GM12865 (cell line): ENCODE measurements around the gene TTC21A.
"Not testable (repeated sequence)": the region's sequence is repeated elsewhere in the genome, so short reads cannot be mapped to it uniquely, and the experiment has no call there.

Experiments
- DNase-seq: peaks from one replicate; pipeline ENCODE4 v3.0.0; 2010; ENCODE audit warnings: low read depth
- H3K4me3 ChIP-seq: 2 replicates; pipeline ENCODE4 v1.5.1; 2011; ENCODE audit warnings: mild to moderate bottlenecking, low read depth, low read length, control low read depth
- TF ChIP-seq, protein P1 (sequence below): IDR thresholded peaks from 2 replicates; pipeline ENCODE4 v1.5.1; 2011; ENCODE audit warnings: low read length, control low read depth, low read depth, inconsistent platforms; ENCODE audit not compliant: insufficient read depth; ENCODE audit errors: missing control alignments

Gene TTC21A, protein sequence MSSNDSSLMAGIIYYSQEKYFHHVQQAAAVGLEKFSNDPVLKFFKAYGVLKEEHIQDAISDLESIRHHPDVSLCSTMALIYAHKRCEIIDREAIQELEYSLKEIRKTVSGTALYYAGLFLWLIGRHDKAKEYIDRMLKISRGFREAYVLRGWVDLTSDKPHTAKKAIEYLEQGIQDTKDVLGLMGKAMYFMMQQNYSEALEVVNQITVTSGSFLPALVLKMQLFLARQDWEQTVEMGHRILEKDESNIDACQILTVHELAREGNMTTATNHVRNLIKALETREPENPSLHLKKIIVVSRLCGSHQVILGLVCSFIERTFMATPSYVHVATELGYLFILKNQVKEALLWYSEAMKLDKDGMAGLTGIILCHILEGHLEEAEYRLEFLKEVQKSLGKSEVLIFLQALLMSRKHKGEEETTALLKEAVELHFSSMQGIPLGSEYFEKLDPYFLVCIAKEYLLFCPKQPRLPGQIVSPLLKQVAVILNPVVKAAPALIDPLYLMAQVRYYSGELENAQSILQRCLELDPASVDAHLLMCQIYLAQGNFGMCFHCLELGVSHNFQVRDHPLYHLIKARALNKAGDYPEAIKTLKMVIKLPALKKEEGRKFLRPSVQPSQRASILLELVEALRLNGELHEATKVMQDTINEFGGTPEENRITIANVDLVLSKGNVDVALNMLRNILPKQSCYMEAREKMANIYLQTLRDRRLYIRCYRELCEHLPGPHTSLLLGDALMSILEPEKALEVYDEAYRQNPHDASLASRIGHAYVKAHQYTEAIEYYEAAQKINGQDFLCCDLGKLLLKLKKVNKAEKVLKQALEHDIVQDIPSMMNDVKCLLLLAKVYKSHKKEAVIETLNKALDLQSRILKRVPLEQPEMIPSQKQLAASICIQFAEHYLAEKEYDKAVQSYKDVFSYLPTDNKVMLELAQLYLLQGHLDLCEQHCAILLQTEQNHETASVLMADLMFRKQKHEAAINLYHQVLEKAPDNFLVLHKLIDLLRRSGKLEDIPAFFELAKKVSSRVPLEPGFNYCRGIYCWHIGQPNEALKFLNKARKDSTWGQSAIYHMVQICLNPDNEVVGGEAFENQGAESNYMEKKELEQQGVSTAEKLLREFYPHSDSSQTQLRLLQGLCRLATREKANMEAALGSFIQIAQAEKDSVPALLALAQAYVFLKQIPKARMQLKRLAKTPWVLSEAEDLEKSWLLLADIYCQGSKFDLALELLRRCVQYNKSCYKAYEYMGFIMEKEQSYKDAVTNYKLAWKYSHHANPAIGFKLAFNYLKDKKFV (N-terminal part only)

GRCh38 chr3:39107388-39108199 is at the start of gene TTC21A, which contains the start of gene GORASP1:
TSS of gene TTC21A (plus strand) at chr3:39107680. CDS start at chr3:39107838, 158 bp downstream.
TSS of gene GORASP1 (minus strand) at chr3:39107627. CDS start at chr3:39107541, 86 bp downstream.
- peak within 1 kb of the TSS; percentile 86 for H3K4me3 ChIP-seq
- peak; percentile 78 for DNase-seq
- TF ChIP-seq, protein P1, sequence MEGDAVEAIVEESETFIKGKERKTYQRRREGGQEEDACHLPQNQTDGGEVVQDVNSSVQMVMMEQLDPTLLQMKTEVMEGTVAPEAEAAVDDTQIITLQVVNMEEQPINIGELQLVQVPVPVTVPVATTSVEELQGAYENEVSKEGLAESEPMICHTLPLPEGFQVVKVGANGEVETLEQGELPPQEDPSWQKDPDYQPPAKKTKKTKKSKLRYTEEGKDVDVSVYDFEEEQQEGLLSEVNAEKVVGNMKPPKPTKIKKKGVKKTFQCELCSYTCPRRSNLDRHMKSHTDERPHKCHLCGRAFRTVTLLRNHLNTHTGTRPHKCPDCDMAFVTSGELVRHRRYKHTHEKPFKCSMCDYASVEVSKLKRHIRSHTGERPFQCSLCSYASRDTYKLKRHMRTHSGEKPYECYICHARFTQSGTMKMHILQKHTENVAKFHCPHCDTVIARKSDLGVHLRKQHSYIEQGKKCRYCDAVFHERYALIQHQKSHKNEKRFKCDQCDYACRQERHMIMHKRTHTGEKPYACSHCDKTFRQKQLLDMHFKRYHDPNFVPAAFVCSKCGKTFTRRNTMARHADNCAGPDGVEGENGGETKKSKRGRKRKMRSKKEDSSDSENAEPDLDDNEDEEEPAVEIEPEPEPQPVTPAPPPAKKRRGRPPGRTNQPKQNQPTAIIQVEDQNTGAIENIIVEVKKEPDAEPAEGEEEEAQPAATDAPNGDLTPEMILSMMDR, result no peak

GRCh38 chr3:39061228-39061627 is 46.3 kb upstream of the TTC21A start:
- not testable (repeated sequence) for H3K4me3 ChIP-seq, DNase-seq

DNA sequence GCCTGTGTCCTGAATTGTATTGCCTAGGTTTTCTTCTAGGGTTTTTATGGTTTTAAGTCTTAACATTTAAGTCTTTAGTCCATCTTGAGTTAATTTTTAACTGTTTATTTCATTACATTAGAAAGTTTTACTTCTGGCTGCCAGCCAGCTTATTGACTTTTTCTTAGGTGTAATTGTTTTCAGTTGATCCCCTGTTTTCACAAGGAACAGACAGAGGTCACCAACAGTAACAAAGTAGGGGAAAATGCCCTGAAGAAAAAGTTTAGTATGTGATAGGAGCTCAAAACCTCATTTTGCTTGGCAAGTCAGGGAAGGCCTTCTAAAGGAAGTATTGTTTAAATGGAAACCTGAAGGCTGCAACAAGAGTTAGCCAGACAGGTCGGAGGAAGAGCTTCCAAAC is 45.3 kb upstream of the TTC21A start:
- H3K4me3 ChIP-seq, result no peak overlapping the region
- DNase-seq, result no peak
- TF ChIP-seq, protein P1, result no peak

DNA sequence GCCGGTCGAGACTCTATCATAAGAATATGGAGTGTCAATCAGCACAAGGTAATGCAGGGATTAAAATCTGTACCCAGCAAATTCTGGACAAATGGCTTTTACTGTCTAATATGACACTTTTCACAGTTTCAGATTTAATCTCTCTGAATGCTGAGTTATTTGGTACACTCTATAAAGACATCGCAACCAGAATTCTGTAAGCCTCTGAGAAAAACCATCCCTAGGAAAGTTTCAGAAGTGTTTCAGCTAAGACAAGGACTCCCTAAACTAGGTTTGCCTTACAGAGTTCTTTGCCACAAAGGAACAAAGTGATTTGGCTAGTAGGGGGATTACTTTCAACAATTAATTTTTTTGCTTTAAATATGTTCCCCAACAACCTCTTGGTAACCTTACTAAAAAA is 44.3 kb upstream of the TTC21A start:
- H3K4me3 ChIP-seq, result no peak overlapping the region
- DNase-seq, result no peak
- TF ChIP-seq, protein P1, result no peak

DNA sequence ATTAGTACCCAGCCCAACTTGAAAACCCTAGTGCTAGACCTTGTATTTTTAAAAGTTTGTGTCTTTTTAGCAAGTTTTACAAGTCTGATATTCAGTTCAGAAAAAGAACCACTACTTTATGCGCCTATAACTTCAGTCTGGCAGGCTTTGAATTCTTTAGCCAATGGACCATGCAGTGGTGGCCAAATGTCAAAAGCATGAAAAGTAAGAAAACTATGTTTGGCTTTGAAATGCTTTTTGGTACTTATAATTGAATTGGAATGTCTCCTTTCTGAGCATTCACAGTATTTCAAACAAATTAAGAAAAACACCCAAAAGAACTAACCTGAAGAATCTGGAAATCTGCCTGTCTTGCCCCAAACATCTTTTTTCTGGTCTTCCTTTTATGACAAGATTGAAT is 42.8 kb upstream of the TTC21A start:
- no peak for DNase-seq
- TF ChIP-seq, protein P1, result no peak

DNA sequence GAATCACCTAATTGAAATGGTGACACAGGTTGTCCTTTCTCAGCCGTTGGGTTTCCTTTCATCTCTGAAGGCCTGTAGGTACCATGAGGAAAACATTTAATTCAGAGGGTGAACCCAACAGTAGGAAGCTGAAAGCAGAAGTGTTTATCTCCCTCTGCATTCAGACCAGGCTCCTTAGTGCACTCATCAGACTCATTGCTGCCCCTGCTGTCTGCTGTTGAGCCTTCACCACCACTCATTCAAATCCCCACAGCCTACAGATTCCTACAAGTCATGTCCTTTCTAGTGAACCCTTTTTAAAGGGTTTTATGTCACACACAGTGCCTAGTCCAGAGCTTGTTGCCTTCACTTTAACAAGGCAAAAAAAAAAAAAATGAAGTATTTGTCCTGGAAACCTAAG is 42.3 kb upstream of the TTC21A start:
- TF ChIP-seq, protein P1, result peak; percentile 53

More for the DNA sequence above, 42.8 kb upstream of the TTC21A start:
- no peak overlapping the region for H3K4me3 ChIP-seq

More for the DNA sequence above, 42.3 kb upstream of the TTC21A start:
- DNase-seq, result peak; percentile 55
- H3K4me3 ChIP-seq, result no peak overlapping the region
